GM12878 (cell line): Measurements from ENCODE around the gene BTF3L4. TPM values are rescaled to one million over a fixed set of nuclear protein-coding genes. Genes with fewer than 3 reads are reported as not detected.
"Not testable (repeated sequence)": the region's sequence is repeated elsewhere in the genome, so short reads cannot be mapped to it uniquely, and the experiment has no call there.

ENCODE experiments used
- ATAC-seq: fragments of 200-7000 bp; cut with Tn5 transposase; 3 replicates; pipeline ENCODE4 v1.9.1; 2020; ENCODE audit warnings: mild to moderate bottlenecking, moderate library complexity
- BruUV-seq: library from RNA; stranded (reverse); fragments of 400-500 nt; replicated peaks from 2 replicates; lab custom pipeline; 2021; lab: Mats Ljungman, UMichigan
- CTCF ChIA-PET: fragments of 300-600 bp; sonication (Branson Sonifier 250); formaldehyde crosslinking; extraction: SDS; loops from one replicate; lab custom pipeline; 2021; ENCODE audit warnings: inconsistent platforms; lab: Yijun Ruan, JAX
- POLR2A ChIA-PET: fragments of 350-600 bp; formaldehyde crosslinking; extraction: SDS; loops from one replicate; lab custom pipeline; 2021; ENCODE audit warnings: inconsistent platforms; lab: Charles Lee
- RAD21 ChIA-PET: fragments of 300-600 bp; sonication (Branson Sonifier 250); formaldehyde crosslinking; loops from one replicate; lab custom pipeline; 2023; ENCODE audit warnings: antibody characterized with exemption; ENCODE audit not compliant: unreplicated experiment; lab: Charles Lee
- SMC1A ChIA-PET: fragments of 300-600 bp; sonication (Branson Sonifier 250); formaldehyde crosslinking; loops from one replicate; lab custom pipeline; 2023; ENCODE audit not compliant: unreplicated experiment, uncharacterized antibody; lab: Charles Lee
- DNase-seq: peaks from one replicate; pipeline ENCODE4 v3.0.0-alpha.2; 2011; ENCODE audit warnings: low read depth, low spot score
- FAIRE-seq: peaks from 3 replicates; lab custom pipeline; 2011; peaks lifted over from hg19 to GRCh38; lab: Jason Lieb, UNC
- H2AFZ ChIP-seq: 2 replicates; pipeline ENCODE4 v1.6.0; 2011; ENCODE audit warnings: low read depth, low read length, control low read depth; ENCODE audit not compliant: control insufficient read depth
- H3K27ac ChIP-seq: 2 replicates; pipeline ENCODE4 v1.5.1; 2011; ENCODE audit warnings: control low read depth; ENCODE audit not compliant: control insufficient read depth, insufficient read depth
- H3K27me3 ChIP-seq, 2 experiments: replicated peaks in 1 of 2; 2 replicates each; pipeline versions ENCODE4 v1.6.0 to v1.6.1; 2011; ENCODE audit warnings: low read length in 1 of 2; ENCODE audit not compliant: control insufficient read depth in 2 of 2, insufficient read depth in 2 of 2
- H3K36me3 ChIP-seq, 2 experiments: 2 replicates each; pipeline ENCODE4 v1.5.1; 2011; ENCODE audit warnings: low read length in 1 of 2; ENCODE audit not compliant: control insufficient read depth in 2 of 2, insufficient read depth in 2 of 2
- H3K4me1 ChIP-seq: 2 replicates; pipeline ENCODE4 v1.6.1; 2011; ENCODE audit warnings: mild to moderate bottlenecking, low read length, moderate library complexity, mixed read lengths; ENCODE audit not compliant: control insufficient read depth, insufficient read depth
- H3K4me2 ChIP-seq: 2 replicates; pipeline ENCODE4 v1.6.0; 2011; ENCODE audit warnings: control low read depth; ENCODE audit not compliant: control insufficient read depth, insufficient read depth
- H3K4me3 ChIP-seq: fragments of 200-600 bp; sonication (generic); 2 replicates; pipeline ENCODE4 v1.5.1; 2016
- H3K79me2 ChIP-seq: 2 replicates; pipeline ENCODE4 v1.6.0; 2011; ENCODE audit warnings: low read length; ENCODE audit not compliant: control insufficient read depth, insufficient read depth
- H3K9ac ChIP-seq: 2 replicates; pipeline ENCODE4 v1.8.0; 2011; ENCODE audit warnings: low read length, control low read depth, mixed read lengths; ENCODE audit not compliant: control insufficient read depth, insufficient read depth
- H3K9me3 ChIP-seq: replicated peaks from 3 replicates; pipeline ENCODE4 v1.5.1; 2011; ENCODE audit warnings: mild to moderate bottlenecking, low read length; ENCODE audit not compliant: control insufficient read depth, insufficient read depth
- H4K20me1 ChIP-seq: 2 replicates; pipeline ENCODE4 v1.6.0; 2011; ENCODE audit not compliant: control insufficient read depth, insufficient read depth
- E2F4 ChIP-seq: IDR thresholded peaks from 2 replicates; pipeline ENCODE4 v1.6.1; 2012; ENCODE audit warnings: low read depth, low read length, improper control_type of control experiment
- EED ChIP-seq: sonication (generic); IDR thresholded peaks from 2 replicates; pipeline ENCODE4 v1.6.1; 2016; ENCODE audit warnings: antibody characterized with exemption, low read depth
- FOS ChIP-seq: IDR thresholded peaks from 3 replicates; pipeline ENCODE4 v1.6.1; 2011; ENCODE audit warnings: borderline replicate concordance; ENCODE audit not compliant: insufficient read length; ENCODE audit errors: extremely low read depth
- HDGF ChIP-seq: fragments of 450-650 bp; IDR thresholded peaks from 2 replicates; pipeline ENCODE4 v1.6.1; 2016; ENCODE audit warnings: antibody characterized with exemption
- MEF2A ChIP-seq: IDR thresholded peaks from 2 replicates; pipeline ENCODE4 v1.6.1; 2011; ENCODE audit warnings: low read depth, mild to moderate bottlenecking, low read length, moderate library complexity; ENCODE audit not compliant: insufficient read depth
- NFXL1 ChIP-seq: fragments of 450-650 bp; IDR thresholded peaks from 2 replicates; pipeline ENCODE4 v1.6.1; 2017; ENCODE audit warnings: antibody characterized with exemption, mild to moderate bottlenecking, borderline replicate concordance
- NFYA ChIP-seq: IDR thresholded peaks from 2 replicates; pipeline ENCODE4 v1.6.1; 2011; ENCODE audit warnings: low read depth, mild to moderate bottlenecking, low read length, improper control_type of control experiment, borderline replicate concordance
- PAX5 ChIP-seq: IDR thresholded peaks from 2 replicates; pipeline ENCODE4 v1.6.1; 2011; ENCODE audit warnings: low read depth, low read length, borderline replicate concordance
- STAT3 ChIP-seq: IDR thresholded peaks from 2 replicates; pipeline ENCODE4 v1.6.1; 2011; ENCODE audit warnings: low read depth, low read length, improper control_type of control experiment
- YBX1 ChIP-seq: fragments of 450-650 bp; IDR thresholded peaks from 2 replicates; pipeline ENCODE4 v1.6.1; 2016; ENCODE audit warnings: antibody characterized with exemption
- ZNF24 ChIP-seq: fragments of 450-650 bp; IDR thresholded peaks from 2 replicates; pipeline ENCODE4 v1.6.1; 2017; ENCODE audit warnings: antibody characterized with exemption, mild to moderate bottlenecking
- ZZZ3 ChIP-seq: IDR thresholded peaks from 2 replicates; pipeline ENCODE4 v1.6.1; 2011; ENCODE audit warnings: low read depth; ENCODE audit not compliant: control insufficient read depth, insufficient read length
- WGBS: methylation state at CpG from one replicate; pipeline ENCODE4 v1.1.6; 2016; ENCODE audit warnings: low lambda C conversion rate; ENCODE audit not compliant: insufficient replicate concordance, insufficient coverage; ENCODE audit errors: missing lambda C conversion rate; 5-methylcytosine and 5-hydroxymethylcytosine counted together
- in situ Hi-C: fragments of 300-500 bp; cut with MboI; formaldehyde crosslinking; loops from 9 replicates; pipeline ENCODE4 v1.14.3; 2018; ENCODE audit warnings: mixed read lengths
- intact Hi-C: fragments of 100-400 bp; cut with micrococcal nuclease; formaldehyde crosslinking; loops from one replicate; pipeline ENCODE4 v1.14.2; 2022; ENCODE audit not compliant: unreplicated experiment
- polyA plus RNA-seq, 11 experiments: library from polyadenylated mRNA; depleted of rRNA in 4 of 11; unstranded in 6 of 11; stranded (reverse) in 5 of 11; fragments of >200 nt; fragmentation: Nextera tagmentation in 4 of 11; fragmentation: Illumina TruSeq in 1 of 11; extraction: Ambion mirVana in 4 of 11; extraction: Trizol in 1 of 11; gene quantifications; 1 replicate in 1 of 11; 2 replicates in 10 of 11; pipeline versions ENCODE4 v1.2.1 to v1.2.3, GENCODE V29; 2011 to 2016; ENCODE audit warnings: inconsistent platforms in 2 of 11, missing spikeins in 2 of 11, low read depth in 1 of 11
- total RNA-seq, 4 experiments: library from RNA; depleted of rRNA in 3 of 4; stranded (reverse); fragments of >200 nt in 3 of 4; fragmentation: Illumina TruSeq in 1 of 4; extraction: Trizol in 1 of 4; gene quantifications; 2 replicates each; pipeline versions ENCODE4 v1.2.1 to v1.2.3, GENCODE V29; 2013 to 2021
- TF ChIP-seq, protein P1 (sequence below): fragments of 450-650 bp; IDR thresholded peaks from 2 replicates; pipeline ENCODE4 v1.6.1; 2016; ENCODE audit warnings: mild to moderate bottlenecking
- TF ChIP-seq, protein P2 (sequence below): IDR thresholded peaks from 2 replicates; pipeline ENCODE4 v1.6.1; 2012; ENCODE audit warnings: low read depth, low read length, improper control_type of control experiment
- TF ChIP-seq, protein P3 (sequence below): IDR thresholded peaks from 2 replicates; pipeline ENCODE4 v1.6.1; 2011; ENCODE audit warnings: borderline replicate concordance, low read depth, mild to moderate bottlenecking, moderate library complexity, mixed read lengths, low read length; ENCODE audit not compliant: insufficient read depth; ENCODE audit errors: extremely low read length

Gene BTF3L4
- total and polyA plus RNA-seq, 10 of the 15 experiments (the other 5 are each of a cell fraction or from before 2014, with no cell fraction given), result 25.0 to 76.9 (median 66.8) TPM

- no peaks in the 10 kb centered on the region for H3K9me3 ChIP-seq
- no peak for DNase-seq
- no peak overlapping the region for H3K9ac ChIP-seq
- H3K27ac ChIP-seq, result no peak overlapping the region
- H3K4me3 ChIP-seq, result no peak overlapping the region
- no peak overlapping the region for H2AFZ ChIP-seq
- in situ Hi-C loops, result no loop called here
- no peaks in the 10 kb centered on the region for H3K27me3 ChIP-seq
- no peaks in the 10 kb centered on the region for H4K20me1 ChIP-seq
- H3K4me2 ChIP-seq, result no peak overlapping the region
- no peaks in the 10 kb centered on the region for H3K4me1 ChIP-seq
- no peaks in the 10 kb centered on the region; a peak in 2 of 4 replicates for H3K36me3 ChIP-seq
- ChIA-PET POLR2A (interaction anchor here (0.7 to 2.2 kb wide), 2 partner anchors 12 to 35 kb away, joined by 3 to 9 read pairs; no protein-coding TSS in a partner anchor), SMC1A (interaction anchor here (0.7 to 3.9 kb wide), 6 partner anchors 10 to 193 kb away, joined by 3 to 18 read pairs (median 4); no protein-coding TSS in a partner anchor), RAD21 (no interaction called here), CTCF (interaction anchor here (0.6 kb wide), 1 partner anchor 22 kb away, joined by 3 read pairs; no protein-coding TSS in a partner anchor)
- BruUV-seq, result no TSS peak
- FAIRE-seq, result no peak
- no peaks in the 10 kb centered on the region; the same call in 1 of the 2 replicates for H3K79me2 ChIP-seq
- 97% methylated on average over 5 of the region's 6 CpGs for WGBS
- intact Hi-C loops, result no loop called here
- no peak for TF ChIP-seq ZZZ3
- TF ChIP-seq, protein P1, sequence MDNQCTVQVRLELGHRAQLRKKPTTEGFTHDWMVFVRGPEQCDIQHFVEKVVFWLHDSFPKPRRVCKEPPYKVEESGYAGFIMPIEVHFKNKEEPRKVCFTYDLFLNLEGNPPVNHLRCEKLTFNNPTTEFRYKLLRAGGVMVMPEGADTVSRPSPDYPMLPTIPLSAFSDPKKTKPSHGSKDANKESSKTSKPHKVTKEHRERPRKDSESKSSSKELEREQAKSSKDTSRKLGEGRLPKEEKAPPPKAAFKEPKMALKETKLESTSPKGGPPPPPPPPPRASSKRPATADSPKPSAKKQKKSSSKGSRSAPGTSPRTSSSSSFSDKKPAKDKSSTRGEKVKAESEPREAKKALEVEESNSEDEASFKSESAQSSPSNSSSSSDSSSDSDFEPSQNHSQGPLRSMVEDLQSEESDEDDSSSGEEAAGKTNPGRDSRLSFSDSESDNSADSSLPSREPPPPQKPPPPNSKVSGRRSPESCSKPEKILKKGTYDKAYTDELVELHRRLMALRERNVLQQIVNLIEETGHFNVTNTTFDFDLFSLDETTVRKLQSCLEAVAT, result no peak
- no peak for TF ChIP-seq PAX5
- TF ChIP-seq, protein P2, sequence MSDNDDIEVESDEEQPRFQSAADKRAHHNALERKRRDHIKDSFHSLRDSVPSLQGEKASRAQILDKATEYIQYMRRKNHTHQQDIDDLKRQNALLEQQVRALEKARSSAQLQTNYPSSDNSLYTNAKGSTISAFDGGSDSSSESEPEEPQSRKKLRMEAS, result no peak
- TF ChIP-seq YBX1, result no peak
- TF ChIP-seq FOS, result no peak
- TF ChIP-seq MEF2A, result no peak
- no peak for TF ChIP-seq STAT3
- no peak for TF ChIP-seq HDGF
- no peak for TF ChIP-seq EED
- no peak for TF ChIP-seq NFXL1
- no peak for TF ChIP-seq ZNF24
- TF ChIP-seq, protein P3, sequence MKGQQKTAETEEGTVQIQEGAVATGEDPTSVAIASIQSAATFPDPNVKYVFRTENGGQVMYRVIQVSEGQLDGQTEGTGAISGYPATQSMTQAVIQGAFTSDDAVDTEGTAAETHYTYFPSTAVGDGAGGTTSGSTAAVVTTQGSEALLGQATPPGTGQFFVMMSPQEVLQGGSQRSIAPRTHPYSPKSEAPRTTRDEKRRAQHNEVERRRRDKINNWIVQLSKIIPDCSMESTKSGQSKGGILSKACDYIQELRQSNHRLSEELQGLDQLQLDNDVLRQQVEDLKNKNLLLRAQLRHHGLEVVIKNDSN, result no peak
- TF ChIP-seq E2F4, result no peak
- TF ChIP-seq NFYA, result no peak
- no peak for ATAC-seq
These were observed 16.2 kb downstream of the BTF3L4 start for GRCh38 chr1:52072291-52072690.

DNA sequence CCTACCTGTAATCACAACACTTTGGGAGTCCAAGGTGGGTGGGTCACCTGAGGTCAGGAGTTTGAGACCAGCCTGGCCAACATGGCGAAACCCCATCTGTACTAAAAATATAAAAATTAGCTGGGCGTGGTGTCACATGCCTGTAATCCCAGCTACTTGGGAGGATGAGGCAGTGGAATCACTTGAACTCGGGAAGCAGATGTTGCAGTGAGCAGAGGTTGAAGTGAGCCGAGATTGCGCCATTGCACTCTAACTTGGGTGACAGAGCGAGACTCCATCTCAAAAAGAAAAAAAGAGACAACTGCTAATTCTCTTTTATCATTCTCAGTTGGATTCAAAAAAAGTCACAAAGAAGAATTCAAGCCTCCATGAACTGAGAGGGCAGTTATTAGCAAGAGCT, 21.2 kb downstream of the BTF3L4 start:
- BruUV-seq, FAIRE-seq, H2AFZ ChIP-seq, H3K4me2 ChIP-seq, ATAC-seq, SMC1A ChIA-PET, H3K27me3 ChIP-seq, H3K36me3 ChIP-seq, H3K27ac ChIP-seq, RAD21 ChIA-PET, in situ Hi-C loops, H3K4me3 ChIP-seq, H3K9me3 ChIP-seq, H3K4me1 ChIP-seq, H3K79me2 ChIP-seq, H4K20me1 ChIP-seq, DNase-seq, H3K9ac ChIP-seq, intact Hi-C loops: not testable (repeated sequence)
- ChIA-PET POLR2A (interaction anchor here (1.0 kb wide), 1 partner anchor 12 kb away, joined by 3 read pairs; no protein-coding TSS in a partner anchor), CTCF (interaction anchor here (1.6 kb wide), 1 partner anchor 9 kb away, joined by 3 read pairs; no protein-coding TSS in a partner anchor)
- 96% methylated on average over 5 of the region's 6 CpGs for WGBS
